Keratinocyte (primary cell): ENCODE results near the gene LHFPL6. TPM values are rescaled to one million over a fixed set of nuclear protein-coding genes. Genes with fewer than 3 reads are reported as not detected.

Experiments
- DNase-seq: peaks from one replicate; pipeline ENCODE4 v3.0.0-alpha.2; 2011; ENCODE audit warnings: low read depth, missing footprints, low spot score
- FAIRE-seq: peaks from 2 replicates; lab custom pipeline; 2011; peaks lifted over from hg19 to GRCh38; lab: Jason Lieb, UNC
- H2AFZ ChIP-seq: 2 replicates; pipeline ENCODE4 v1.6.0; 2012; ENCODE audit warnings: low read length, control low read depth, inconsistent platforms; ENCODE audit not compliant: control insufficient read depth
- H3K27ac ChIP-seq: 2 replicates; pipeline ENCODE4 v1.5.1; 2011; ENCODE audit warnings: low read length; ENCODE audit not compliant: control insufficient read depth, insufficient read depth
- H3K27me3 ChIP-seq: 3 replicates; pipeline ENCODE4 v1.6.0; 2011; ENCODE audit warnings: low read length; ENCODE audit not compliant: control insufficient read depth, insufficient read depth; ENCODE audit errors: extremely low read depth
- H3K36me3 ChIP-seq, 2 experiments: 2 replicates in 1 of 2; 3 replicates in 1 of 2; pipeline ENCODE4 v1.5.1; 2011; ENCODE audit warnings: low read length in 2 of 2, mild to moderate bottlenecking in 1 of 2; ENCODE audit not compliant: control insufficient read depth in 2 of 2, insufficient read depth in 2 of 2; ENCODE audit errors: extremely low read depth in 1 of 2
- H3K4me1 ChIP-seq: 3 replicates; pipeline ENCODE4 v1.5.1; 2011; ENCODE audit warnings: low read length; ENCODE audit not compliant: control insufficient read depth, insufficient read depth; ENCODE audit errors: extremely low read depth
- H3K4me2 ChIP-seq: 3 replicates; pipeline ENCODE4 v1.6.0; 2011; ENCODE audit warnings: low read depth, low read length; ENCODE audit not compliant: control insufficient read depth, insufficient read depth; ENCODE audit errors: extremely low read depth
- H3K4me3 ChIP-seq, 3 experiments: fragments of 200-600 bp in 1 of 3; sonication (generic) in 1 of 3; 2 replicates in 2 of 3; 3 replicates in 1 of 3; pipeline ENCODE4 v1.5.1; 2011 to 2016; ENCODE audit warnings: low read length in 3 of 3, mild to moderate bottlenecking in 3 of 3, control low read depth in 2 of 3, inconsistent platforms in 1 of 3, low read depth in 1 of 3, mixed read lengths in 1 of 3, mixed run types in 1 of 3, moderate library complexity in 1 of 3; ENCODE audit not compliant: control insufficient read depth in 2 of 3, insufficient read depth in 2 of 3; ENCODE audit errors: extremely low read depth in 1 of 3
- H3K79me2 ChIP-seq: 2 replicates; pipeline ENCODE4 v1.6.0; 2012; ENCODE audit warnings: low read length; ENCODE audit not compliant: control insufficient read depth, insufficient read depth
- H3K9ac ChIP-seq: 3 replicates; pipeline ENCODE4 v1.6.0; 2011; ENCODE audit warnings: low read length; ENCODE audit not compliant: control insufficient read depth, insufficient read depth; ENCODE audit errors: extremely low read depth
- H3K9me1 ChIP-seq: 3 replicates; pipeline ENCODE4 v1.6.0; 2011; ENCODE audit warnings: low read length; ENCODE audit not compliant: control insufficient read depth, insufficient read depth; ENCODE audit errors: extremely low read depth
- H3K9me3 ChIP-seq: 2 replicates; pipeline ENCODE4 v1.5.1; 2012; ENCODE audit warnings: low read depth, low read length; ENCODE audit not compliant: control insufficient read depth
- H4K20me1 ChIP-seq: 3 replicates; pipeline ENCODE4 v1.6.0; 2011; ENCODE audit warnings: low read length; ENCODE audit not compliant: control insufficient read depth, insufficient read depth; ENCODE audit errors: extremely low read depth
- CTCF ChIP-seq, 3 experiments: IDR thresholded peaks in 1 of 3; conservative IDR thresholded peaks in 1 of 3; optimal IDR thresholded peaks in 1 of 3; 2 replicates in 2 of 3; 3 replicates in 1 of 3; pipeline versions ENCODE3 to v1.5.1; 2011; ENCODE audit warnings: low read length in 3 of 3, mild to moderate bottlenecking in 3 of 3, moderate library complexity in 2 of 3, control low read depth in 1 of 3, inconsistent platforms in 1 of 3; ENCODE audit not compliant: insufficient read depth in 2 of 3; ENCODE audit errors: extremely low read depth in 1 of 3
- EZH2 ChIP-seq: IDR thresholded peaks from one replicate; pipeline ENCODE4 v1.6.1; 2012; ENCODE audit warnings: inconsistent platforms, mild to moderate bottlenecking, low read length, moderate library complexity
- dilution Hi-C: fragments of 300-500 bp; cut with MboI; formaldehyde crosslinking; loops from one replicate; pipeline ENCODE4 v1.7.0; 2020; ENCODE audit warnings: low sequenced_read_pairs; ENCODE audit not compliant: extremely low pct_ligation_motif_present
- polyA plus RNA-seq, 5 experiments: library from polyadenylated mRNA; depleted of rRNA in 3 of 5; stranded (reverse) in 3 of 5; stranded (forward) in 1 of 5; unstranded in 1 of 5; fragments of >200 nt; gene quantifications; 1 replicate in 1 of 5; 2 replicates in 3 of 5; 3 replicates in 1 of 5; pipeline versions ENCODE4 v1.2.1 to v1.2.3, GENCODE V29; 2011 to 2012; ENCODE audit warnings: missing spikeins in 2 of 5, low read depth in 1 of 5, low replicate concordance in 1 of 5

LHFPL6 gene
- polyA plus RNA-seq, 1 donor (not counting 4 experiments of a cell fraction or from before 2014, with no cell fraction given): 15.8 TPM

GRCh38 chr13:39362652-39363381 lies 240.2 kb downstream of the LHFPL6 start:
- FAIRE-seq (no peak), DNase-seq (no peak)
- H3K27me3 ChIP-seq: no peaks in the 10 kb centered on the region
- H3K27ac ChIP-seq: no peak overlapping the region
- H3K79me2 ChIP-seq: no peaks in the 10 kb centered on the region
- no peak overlapping the region for H2AFZ ChIP-seq
- no peak overlapping the region for H3K4me3 ChIP-seq
- no peaks in the 10 kb centered on the region for H4K20me1 ChIP-seq
- no peak overlapping the region for H3K9ac ChIP-seq
- no peak for TF ChIP-seq EZH2
- TF ChIP-seq CTCF (optimal IDR thresholded peaks at IDR 0.05 in 1 of 3, IDR thresholded peaks at IDR 0.05 in 1 of 3, conservative IDR thresholded peaks at IDR 0.05 in 1 of 3; ENCODE audit: extremely low read depth in 1 of 3, insufficient read depth in 2 of 3, low read length in 3 of 3): no peak
- peaks cover 5% of the 10 kb centered on the region for H3K4me1 ChIP-seq
- H3K9me3 ChIP-seq: no peaks in the 10 kb centered on the region
- no peak overlapping the region for H3K4me2 ChIP-seq
- no peaks in the 10 kb centered on the region for H3K36me3 ChIP-seq
- H3K9me1 ChIP-seq: peaks cover 2% of the 10 kb centered on the region
- dilution Hi-C loops: no loop called here

- Histone ChIP-seq H2AFZ (no peak overlapping the region), H3K79me2 (no peaks in the 10 kb centered on the region), H4K20me1 (no peaks in the 10 kb centered on the region), H3K4me1 (peaks cover 8% of the 10 kb centered on the region), H3K36me3 (no peaks in the 10 kb centered on the region), H3K27me3 (no peaks in the 10 kb centered on the region), H3K9me1 (no peaks in the 10 kb centered on the region), H3K9ac (no peak overlapping the region), H3K4me2 (peak overlapping the region; percentile 25), H3K27ac (no peak overlapping the region), H3K9me3 (no peaks in the 10 kb centered on the region), H3K4me3 (no peak overlapping the region)
- dilution Hi-C loops: no loop called here
- FAIRE-seq (peak; percentile 91), DNase-seq (peak; percentile 21)
- no peak for TF ChIP-seq EZH2
- TF ChIP-seq CTCF (optimal IDR thresholded peaks at IDR 0.05 in 1 of 3, IDR thresholded peaks at IDR 0.05 in 1 of 3, conservative IDR thresholded peaks at IDR 0.05 in 1 of 3; ENCODE audit: extremely low read depth in 1 of 3, insufficient read depth in 2 of 3, low read length in 3 of 3): no peak
Measured at GRCh38 chr13:39353988-39354387, 249.0 kb downstream of the LHFPL6 start.
